ENCODE data around the gene SOCS4.
"Not testable (repeated sequence)": the region's sequence is repeated elsewhere in the genome, so short reads cannot be mapped to it uniquely, and the experiment has no call there.

- TF ChIP-seq POLR2A (IDR thresholded peaks at IDR 0.05; ENCODE audit: low read depth); CTCF (IDR thresholded peaks at IDR 0.05): not testable (repeated sequence)
These were observed 37.9 kb downstream of the SOCS4 start for GRCh38 chr14:55064896-55065295.
